Measurements from ENCODE around the gene SIK1. TPM values are rescaled to one million over a fixed set of nuclear protein-coding genes. Genes with fewer than 3 reads are reported as not detected.
A peak's percentile ranks its signal among the peaks of the same experiment; 100 is the strongest.

Gene SIK1
- total RNA-seq, 6 donors from 2014 or later, result 7.8 to 77.3 (median 43.7) TPM

- DNase-seq (peak; percentile 69 to 74), ATAC-seq (ENCODE audit: low FRiP score in 2 of 2) (peak in 1 of 2 donors; percentile 62)
- no peaks in the 10 kb centered on the region for H3K27me3 ChIP-seq
- peaks cover 0 to 9% (median 4%) of the 10 kb centered on the region in 4 donors for H3K4me1 ChIP-seq
- 79 to 86% methylated on average over 12 to 21 of the region's 21 CpGs for WGBS, 2 donors
- no peak overlapping the region for H3K4me3 ChIP-seq
- TF ChIP-seq, protein P1, sequence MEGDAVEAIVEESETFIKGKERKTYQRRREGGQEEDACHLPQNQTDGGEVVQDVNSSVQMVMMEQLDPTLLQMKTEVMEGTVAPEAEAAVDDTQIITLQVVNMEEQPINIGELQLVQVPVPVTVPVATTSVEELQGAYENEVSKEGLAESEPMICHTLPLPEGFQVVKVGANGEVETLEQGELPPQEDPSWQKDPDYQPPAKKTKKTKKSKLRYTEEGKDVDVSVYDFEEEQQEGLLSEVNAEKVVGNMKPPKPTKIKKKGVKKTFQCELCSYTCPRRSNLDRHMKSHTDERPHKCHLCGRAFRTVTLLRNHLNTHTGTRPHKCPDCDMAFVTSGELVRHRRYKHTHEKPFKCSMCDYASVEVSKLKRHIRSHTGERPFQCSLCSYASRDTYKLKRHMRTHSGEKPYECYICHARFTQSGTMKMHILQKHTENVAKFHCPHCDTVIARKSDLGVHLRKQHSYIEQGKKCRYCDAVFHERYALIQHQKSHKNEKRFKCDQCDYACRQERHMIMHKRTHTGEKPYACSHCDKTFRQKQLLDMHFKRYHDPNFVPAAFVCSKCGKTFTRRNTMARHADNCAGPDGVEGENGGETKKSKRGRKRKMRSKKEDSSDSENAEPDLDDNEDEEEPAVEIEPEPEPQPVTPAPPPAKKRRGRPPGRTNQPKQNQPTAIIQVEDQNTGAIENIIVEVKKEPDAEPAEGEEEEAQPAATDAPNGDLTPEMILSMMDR (IDR thresholded peaks at IDR 0.05), result no peak
- TF ChIP-seq POLR2A (IDR thresholded peaks at IDR 0.05) (no peak), EP300 (IDR thresholded peaks at IDR 0.05) (no peak), POLR2AphosphoS5 (IDR thresholded peaks at IDR 0.05) (no peak)
- no peaks in the 10 kb centered on the region for H3K36me3 ChIP-seq
- H3K9me3 ChIP-seq, result no peaks in the 10 kb centered on the region
- H3K27ac ChIP-seq, result peak overlapping the region in 3 of 4 donors; percentile 33 to 79 (median 66)
Observed at GRCh38 chr21:43373362-43374227, 53.3 kb downstream of the SIK1 start.

DNA sequence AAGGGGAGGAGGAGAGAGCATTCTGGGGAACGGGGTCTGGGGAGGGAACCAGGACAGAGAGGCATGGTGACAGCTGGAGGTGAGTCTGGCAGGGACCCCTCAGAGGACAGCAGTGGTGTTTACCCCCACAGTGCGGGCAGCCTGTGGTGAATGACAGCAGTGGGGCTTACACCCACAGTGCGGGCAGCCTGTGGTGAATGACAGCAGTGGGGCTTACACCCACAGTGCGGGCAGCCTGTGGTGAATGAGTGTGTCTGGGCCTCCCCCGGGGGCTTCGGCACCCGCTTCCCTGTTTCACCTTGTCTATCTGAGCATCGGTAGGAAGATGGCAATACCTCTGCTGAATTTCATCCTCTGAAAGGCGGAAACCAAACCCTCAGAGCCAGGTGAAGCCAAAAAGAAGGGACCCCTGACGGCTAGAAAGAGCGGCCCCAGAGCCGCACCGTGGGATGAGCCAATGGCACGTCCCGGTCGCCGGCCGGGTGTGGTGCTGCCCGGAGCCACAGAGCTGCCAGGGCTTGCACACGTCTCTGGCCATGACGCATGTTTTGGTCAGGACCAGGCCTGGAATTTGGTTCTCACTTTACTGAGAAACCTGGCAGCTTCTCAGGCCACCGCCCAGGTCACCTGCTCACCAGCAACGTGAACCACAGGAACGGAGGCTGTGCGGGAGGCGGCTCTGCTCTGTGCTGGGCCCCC is 54.1 kb downstream of the SIK1 start:
- peak overlapping the region in 3 of 4 donors; percentile 33 to 79 (median 66) for H3K27ac ChIP-seq
- no peaks in the 10 kb centered on the region for H3K27me3 ChIP-seq
- peak in 1 of 4 donors; percentile 4 for TF ChIP-seq EP300 (IDR thresholded peaks at IDR 0.05)
- TF ChIP-seq, protein P1 (IDR thresholded peaks at IDR 0.05), result no peak
- 83 to 89% methylated on average over 14 to 26 of the region's 26 CpGs for WGBS, 2 donors
- ATAC-seq (ENCODE audit: low FRiP score in 2 of 2) (peak; percentile 2 to 84), DNase-seq (peak; percentile 83)
- H3K4me1 ChIP-seq, result peaks cover 0 to 11% (median 4%) of the 10 kb centered on the region in 4 donors
- H3K4me3 ChIP-seq, result no peak overlapping the region
- H3K9me3 ChIP-seq, result no peaks in the 10 kb centered on the region
- H3K36me3 ChIP-seq, result no peaks in the 10 kb centered on the region

DNA sequence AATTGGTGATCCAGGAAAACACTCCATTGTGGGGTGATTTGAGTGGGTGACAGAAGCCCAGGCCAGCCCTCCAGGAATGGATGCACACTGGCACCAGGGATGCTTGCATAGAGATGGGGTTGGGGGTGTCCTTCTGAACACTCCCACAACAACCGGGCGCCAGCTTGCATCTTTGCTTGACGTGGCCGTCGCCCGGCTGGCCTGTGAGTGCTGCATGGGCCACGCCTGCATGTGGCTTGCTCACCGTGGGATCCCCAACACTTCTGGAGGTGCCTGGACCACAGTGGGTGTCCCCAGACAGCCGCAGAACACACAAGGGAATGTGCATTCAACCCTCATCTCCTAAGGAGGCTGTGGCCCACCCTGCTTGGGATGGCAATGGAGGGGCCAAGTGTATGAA is 55.1 kb downstream of the SIK1 start:
- DNase-seq (peak in 1 of 2 donors; percentile 55), ATAC-seq (ENCODE audit: low FRiP score in 2 of 2) (no peak)
- Histone ChIP-seq H3K36me3 (no peaks in the 10 kb centered on the region), H3K9me3 (no peaks in the 10 kb centered on the region), H3K4me1 (peaks cover 0 to 17% (median 4%) of the 10 kb centered on the region in 4 donors), H3K4me3 (no peak overlapping the region), H3K27me3 (no peaks in the 10 kb centered on the region), H3K27ac (no peak overlapping the region)
- WGBS, 2 donors, result 89 to 100% methylated on average over 1 to 9 of the region's 9 CpGs
- no peak for TF ChIP-seq POLR2AphosphoS5 (IDR thresholded peaks at IDR 0.05)
- no peak for TF ChIP-seq POLR2A (IDR thresholded peaks at IDR 0.05)
- TF ChIP-seq, protein P1 (IDR thresholded peaks at IDR 0.05), result no peak
- no peak for TF ChIP-seq EP300 (IDR thresholded peaks at IDR 0.05)

- no peaks in the 10 kb centered on the region for H3K9me3 ChIP-seq
- H3K27me3 ChIP-seq, result no peaks in the 10 kb centered on the region
- H3K4me1 ChIP-seq, result peaks cover 0 to 17% (median 4%) of the 10 kb centered on the region in 4 donors
- no peak overlapping the region for H3K27ac ChIP-seq
- DNase-seq, result no peak
- no peaks in the 10 kb centered on the region for H3K36me3 ChIP-seq
- 87 to 92% methylated on average over 2 of the region's 2 CpGs for WGBS, 2 donors
- ATAC-seq (ENCODE audit: low FRiP score in 2 of 2), result no peak
- H3K4me3 ChIP-seq, result no peak overlapping the region
- TF ChIP-seq POLR2A (IDR thresholded peaks at IDR 0.05) (no peak), EP300 (IDR thresholded peaks at IDR 0.05) (no peak), POLR2AphosphoS5 (IDR thresholded peaks at IDR 0.05) (no peak)
- TF ChIP-seq, protein P1 (IDR thresholded peaks at IDR 0.05), result no peak
Observed at GRCh38 chr21:43370888-43371570, 55.9 kb downstream of the SIK1 start.

All from upper lobe of left lung (tissue), 6 donors.